GM23248 (cell line): Measurements from ENCODE around the gene NTSR2.

Experiments used
- EZH2 ChIP-seq: fragments of 200-600 bp; sonication (generic); IDR thresholded peaks from 2 replicates; pipeline ENCODE4 v1.6.1; 2018; ENCODE audit warnings: antibody characterized with exemption, mild to moderate bottlenecking; ENCODE audit not compliant: insufficient read depth, poor library complexity, severe bottlenecking
- EZH2phosphoT487 ChIP-seq: fragments of 200-600 bp; sonication (generic); IDR thresholded peaks from 2 replicates; pipeline ENCODE4 v1.6.1; 2018; ENCODE audit warnings: antibody characterized with exemption, moderate library complexity, mild to moderate bottlenecking, low read depth; ENCODE audit not compliant: insufficient read depth

DNA sequence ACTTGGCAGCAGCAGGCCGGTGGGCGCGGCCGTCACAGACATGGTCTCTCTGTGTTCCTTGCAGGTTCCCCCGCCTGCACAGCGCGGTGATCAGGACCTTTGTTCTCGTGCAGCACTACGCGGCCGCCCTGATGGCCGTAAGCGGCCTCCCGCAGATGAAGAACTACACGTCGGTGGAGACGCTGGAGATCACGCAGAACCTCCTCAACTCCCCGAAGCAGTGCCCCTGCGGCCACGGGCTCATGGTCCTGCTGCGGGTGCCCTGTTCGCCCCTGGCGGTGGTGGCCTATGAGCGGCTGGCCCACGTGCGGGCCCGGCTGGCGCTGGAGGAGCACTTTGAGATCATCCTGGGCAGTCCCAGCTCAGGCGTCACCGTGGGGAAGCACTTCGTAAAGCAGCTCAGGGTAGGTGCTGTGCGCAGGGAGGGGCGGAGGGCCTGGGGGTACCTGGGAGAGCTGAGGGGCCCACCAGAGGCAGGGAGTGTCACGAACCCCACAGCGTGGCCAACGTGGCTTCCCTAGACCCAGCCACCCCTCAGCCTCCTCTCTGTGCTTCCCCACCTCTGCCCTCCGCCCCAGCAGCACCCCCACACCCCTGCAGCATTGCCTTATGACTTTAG, 59.3 kb downstream of the NTSR2 start:
- TF ChIP-seq EZH2phosphoT487 = no peak
- TF ChIP-seq EZH2 = no peak
